Endothelial cell of umbilical vein (primary cell): ENCODE results near the gene CAPN7.

Source experiments
- CTCF ChIP-seq, 2 donors: IDR thresholded peaks; 1 replicate in 1 of 2; 2 replicates in 1 of 2; pipeline ENCODE4 v1.5.1; 2011; ENCODE audit warnings: low read length in 2 of 2, mild to moderate bottlenecking in 2 of 2, moderate library complexity in 2 of 2, control low read depth in 1 of 2, inconsistent platforms in 1 of 2, low read depth in 1 of 2; ENCODE audit not compliant: insufficient read depth in 1 of 2; ENCODE audit errors: extremely low read depth in 1 of 2
- POLR2A ChIP-seq: IDR thresholded peaks from 2 replicates; pipeline ENCODE4 v1.6.1; 2012; ENCODE audit warnings: low read depth, mild to moderate bottlenecking, control low read depth, low read length

GRCh38 chr3:15215996-15216395, 9.9 kb downstream of the CAPN7 start:
- TF ChIP-seq POLR2A (no peak), CTCF (IDR thresholded peaks at IDR 0.05; ENCODE audit: extremely low read depth in 1 of 2, insufficient read depth in 1 of 2, low read depth in 1 of 2, low read length in 2 of 2) (no peak)
